Spleen (tissue), 7 donors: ENCODE measurements around the gene RYK.
A peak's percentile ranks its signal among the peaks of the same experiment; 100 is the strongest.

ENCODE experiments used
- CTCF ChIP-seq, 11 experiments: fragments of 200-600 bp in 7 of 11; fragments of 450-650 bp in 4 of 11; sonication (generic) in 4 of 11; IDR thresholded peaks in 8 of 11; conservative IDR thresholded peaks in 3 of 11; 1 replicate in 7 of 11; 2 replicates in 4 of 11; pipeline versions ENCODE4 v1.4.0 to v1.8.0; 2016 to 2021; ENCODE audit warnings: antibody characterized with exemption in 11 of 11, inconsistent platforms in 4 of 11, mild to moderate bottlenecking in 1 of 11
- POLR2AphosphoS5 ChIP-seq, 3 donors: sonication (generic); formaldehyde crosslinking; IDR thresholded peaks; one replicate each; pipeline ENCODE4 v1.5.1; 2017; ENCODE audit warnings: antibody characterized with exemption in 3 of 3
- donor health status: DM: no; HTN: no; CAD: no; lungs with moderate emphysema.
- donor health status: DM: no; HTN: no; CAD: no.
- donor health status: DM: no; HTN: no; CAD: no.

GRCh38 chr3:134197681-134198261 is 52.9 kb downstream of the RYK start:
- peak; percentile 11 to 75 (median 59) for TF ChIP-seq CTCF (IDR thresholded peaks at IDR 0.05 in 8 of 11, conservative IDR thresholded peaks at IDR 0.05 in 3 of 11)
- TF ChIP-seq POLR2AphosphoS5 (IDR thresholded peaks at IDR 0.05) = no peak
